Measurements from ENCODE around the gene CAPN15.

The CAPN15 gene

DNA sequence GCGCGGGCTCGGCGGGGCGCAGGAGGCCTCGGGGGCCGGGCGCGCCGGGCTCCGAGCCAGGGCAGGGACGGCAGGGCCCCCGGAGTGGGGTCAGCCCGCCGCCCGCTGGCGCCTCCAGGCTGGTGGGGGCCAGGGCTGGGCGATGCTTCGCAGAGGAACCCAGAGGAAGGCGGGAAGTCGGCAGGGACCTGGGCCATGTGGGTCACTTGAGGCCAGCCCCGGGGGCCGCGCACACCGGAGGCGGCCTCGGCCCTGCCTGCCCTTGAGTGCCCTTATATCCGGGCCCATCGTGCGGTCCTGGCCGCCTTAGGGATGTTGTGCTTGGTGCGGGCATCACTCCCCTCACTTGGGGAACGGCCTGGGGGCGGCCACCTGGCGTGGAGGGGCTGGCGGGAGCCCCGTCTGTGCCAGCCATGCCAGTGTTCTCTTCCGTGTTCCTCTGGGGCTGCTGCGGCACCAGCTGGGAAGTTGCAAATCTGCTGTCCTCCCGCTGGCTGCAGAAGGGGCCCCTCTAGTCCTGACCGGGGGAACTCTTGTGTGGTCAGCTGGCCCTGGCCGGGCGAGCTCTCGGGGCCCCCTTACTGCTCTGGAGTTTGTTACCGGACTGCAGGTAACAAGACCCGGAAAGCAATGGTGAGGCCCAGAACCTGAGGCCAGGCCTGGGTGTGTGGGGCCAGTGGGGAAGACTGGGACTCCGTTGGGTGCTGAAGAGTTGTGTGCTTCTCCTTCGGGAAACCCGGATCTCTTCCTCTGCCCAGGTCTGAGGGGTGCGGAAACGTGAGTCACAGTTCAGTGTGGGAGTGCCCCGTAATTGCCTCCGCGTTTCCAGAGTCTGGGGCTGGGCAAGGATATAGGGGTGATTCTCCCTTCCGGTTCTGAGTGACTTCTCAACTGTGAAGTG lies 849 bp downstream of the CAPN15 start:
- Mint-ChIP-seq H3K27me3 (ENCODE audit: low read depth) (no peaks in the 10 kb centered on the region), H3K36me3 (ENCODE audit: low read depth) (peaks cover 4% of the 10 kb centered on the region), H3K4me3 (peak overlapping the region; percentile 92), H3K4me1 (ENCODE audit: low read depth) (peaks cover 26% of the 10 kb centered on the region), H3K27ac (peak overlapping the region; percentile 90), H3K9me3 (no peaks in the 10 kb centered on the region)

DNA sequence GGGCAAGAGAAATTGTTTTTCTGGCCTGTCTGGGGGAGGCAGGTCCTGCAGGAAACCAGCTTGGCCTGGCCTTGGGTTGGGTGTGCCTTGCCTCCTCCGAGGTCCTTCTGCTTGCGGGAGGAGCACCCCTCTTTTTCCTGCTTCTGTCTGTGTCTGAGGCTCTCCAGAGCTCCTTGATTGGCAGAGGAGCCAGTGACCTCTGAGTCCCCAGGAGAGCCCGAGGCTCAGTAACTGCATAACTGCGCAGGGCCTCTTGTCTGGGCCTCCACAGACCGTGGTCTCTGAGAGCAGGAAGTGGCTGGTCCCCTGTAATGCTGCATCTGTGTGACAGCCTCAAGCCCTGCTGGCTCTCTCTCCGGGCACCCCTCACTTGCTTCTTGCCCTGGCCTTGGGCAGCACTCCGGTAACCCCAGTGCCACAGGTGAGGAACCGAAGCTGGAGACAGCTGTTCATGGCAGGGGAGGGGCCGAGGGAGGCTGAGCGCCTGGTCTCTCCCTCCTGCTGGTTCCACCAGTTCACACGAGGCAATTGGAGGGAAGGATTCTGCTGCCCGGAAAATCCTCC lies 1.6 kb downstream of the CAPN15 start:
- Mint-ChIP-seq H3K27me3 (ENCODE audit: low read depth) (no peaks in the 10 kb centered on the region), H3K9me3 (no peaks in the 10 kb centered on the region), H3K36me3 (ENCODE audit: low read depth) (peaks cover 4% of the 10 kb centered on the region), H3K4me3 (peak overlapping the region; percentile 92), H3K4me1 (ENCODE audit: low read depth) (peaks cover 26% of the 10 kb centered on the region), H3K27ac (peak overlapping the region; percentile 90)

DNA sequence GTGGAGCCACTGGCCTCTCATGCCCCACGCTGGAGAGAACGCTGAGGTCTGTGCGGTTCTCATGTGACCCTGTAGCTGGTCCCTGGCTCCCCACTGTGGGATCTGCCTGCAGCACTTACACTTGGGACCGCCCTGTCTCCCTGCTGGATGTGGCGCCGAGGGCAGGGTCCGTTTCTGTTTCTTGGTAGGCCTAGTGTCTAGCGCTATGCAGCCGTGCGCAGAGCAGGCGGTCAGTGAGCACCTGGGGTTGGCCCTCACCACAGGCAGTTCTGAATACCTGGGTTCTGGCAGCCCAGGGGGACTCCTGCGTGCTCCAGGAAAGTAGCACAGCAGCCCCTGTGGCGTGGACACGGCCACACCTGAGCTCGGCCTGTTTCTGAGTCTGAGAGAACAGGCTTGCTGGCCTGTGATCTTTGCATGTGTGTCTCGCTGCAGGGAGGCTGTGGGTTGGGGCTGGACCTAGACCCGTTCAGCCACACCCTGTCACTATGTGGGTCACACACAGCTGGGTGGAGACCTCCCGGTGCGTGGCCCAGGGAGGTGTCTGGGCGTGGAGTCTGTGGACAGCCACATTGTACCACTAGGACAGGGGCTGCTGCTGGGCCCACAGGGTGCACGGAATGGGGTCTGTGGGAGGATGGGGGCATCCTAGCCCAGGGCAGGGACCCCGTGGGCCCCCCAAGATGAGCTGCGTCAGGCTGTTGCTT lies 2.8 kb downstream of the CAPN15 start:
- Mint-ChIP-seq H3K9me3 (no peaks in the 10 kb centered on the region), H3K27ac (no peak overlapping the region), H3K27me3 (ENCODE audit: low read depth) (no peaks in the 10 kb centered on the region), H3K36me3 (ENCODE audit: low read depth) (peaks cover 3% of the 10 kb centered on the region), H3K4me1 (ENCODE audit: low read depth) (peaks cover 25% of the 10 kb centered on the region), H3K4me3 (peak overlapping the region; percentile 64)

DNA sequence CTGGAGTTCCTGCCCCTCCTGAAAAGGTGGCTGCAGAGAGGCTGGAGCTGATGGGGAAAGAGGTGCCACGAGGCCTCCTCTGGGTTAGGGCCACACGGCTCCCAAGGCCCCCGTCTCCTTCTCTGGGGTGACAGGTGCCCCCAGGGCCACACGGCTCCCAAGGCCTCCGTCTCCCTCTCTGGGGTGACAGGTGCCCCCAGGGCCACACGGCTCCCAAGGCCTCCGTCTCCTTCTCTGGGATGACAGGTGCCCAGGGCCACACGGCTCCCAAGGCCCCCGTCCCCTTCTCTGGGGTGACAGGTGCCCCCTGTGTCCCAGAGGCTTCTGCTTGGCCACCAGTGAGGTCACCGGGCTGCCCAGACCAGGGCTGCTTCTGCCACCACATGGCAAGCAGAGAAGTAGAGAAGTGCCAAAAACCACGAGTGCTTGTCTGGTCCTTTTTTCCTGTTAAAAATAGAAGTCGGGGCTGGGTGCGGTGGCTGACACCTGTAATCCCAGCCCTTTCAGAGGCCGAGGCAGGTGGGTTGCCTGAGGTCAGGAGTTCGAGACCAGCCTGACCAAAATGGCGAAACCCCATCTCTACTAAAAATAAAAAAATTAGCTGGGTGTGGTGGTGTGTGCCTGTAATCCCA lies 4.1 kb downstream of the CAPN15 start:
- Mint-ChIP-seq H3K4me1 (ENCODE audit: low read depth) (peaks cover 17% of the 10 kb centered on the region), H3K4me3 (no peak overlapping the region), H3K9me3 (no peaks in the 10 kb centered on the region), H3K27me3 (ENCODE audit: low read depth) (no peaks in the 10 kb centered on the region), H3K27ac (no peak overlapping the region), H3K36me3 (ENCODE audit: low read depth) (no peaks in the 10 kb centered on the region)

DNA sequence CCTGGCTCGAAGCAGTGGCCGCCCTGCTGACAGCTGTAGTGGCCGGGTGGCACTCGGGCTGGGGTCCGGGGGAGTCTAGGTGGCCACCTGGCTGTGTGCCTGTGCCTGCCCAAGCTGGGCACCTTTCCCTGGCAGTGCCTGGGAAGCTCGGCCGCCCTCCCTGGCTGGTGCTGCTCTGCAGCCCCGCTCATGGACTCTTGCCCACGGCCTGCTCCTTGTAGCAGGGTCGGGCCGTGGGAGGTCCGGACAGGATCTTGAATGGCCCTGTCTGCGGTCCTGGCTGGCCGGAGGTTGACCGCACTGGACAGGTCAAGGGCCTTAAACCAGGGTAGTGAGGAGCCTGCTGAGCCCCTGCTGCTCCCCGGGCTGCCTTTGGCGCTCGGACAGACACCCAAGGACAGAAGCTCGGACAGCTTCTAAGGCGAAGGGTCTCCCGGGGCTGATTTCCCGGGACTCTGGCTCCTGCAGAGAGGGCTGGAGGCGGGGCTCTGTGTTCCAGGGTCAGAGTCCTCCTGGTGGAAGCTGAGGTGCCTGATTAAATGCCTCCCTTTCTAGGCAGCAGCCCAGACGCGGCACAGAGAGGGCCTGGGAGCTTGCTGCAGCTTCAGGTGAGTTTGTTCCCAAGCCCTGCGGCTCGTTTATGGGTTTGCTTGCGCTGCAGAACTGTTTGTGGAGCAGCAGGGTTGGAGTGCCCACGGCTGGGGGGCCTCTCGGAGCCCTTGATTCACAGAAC lies 6.0 kb downstream of the CAPN15 start:
- peaks cover 13% of the 10 kb centered on the region for H3K4me1 Mint-ChIP-seq (ENCODE audit: low read depth)
- no peaks in the 10 kb centered on the region for H3K27me3 Mint-ChIP-seq (ENCODE audit: low read depth)
- no peak overlapping the region for H3K4me3 Mint-ChIP-seq

DNA sequence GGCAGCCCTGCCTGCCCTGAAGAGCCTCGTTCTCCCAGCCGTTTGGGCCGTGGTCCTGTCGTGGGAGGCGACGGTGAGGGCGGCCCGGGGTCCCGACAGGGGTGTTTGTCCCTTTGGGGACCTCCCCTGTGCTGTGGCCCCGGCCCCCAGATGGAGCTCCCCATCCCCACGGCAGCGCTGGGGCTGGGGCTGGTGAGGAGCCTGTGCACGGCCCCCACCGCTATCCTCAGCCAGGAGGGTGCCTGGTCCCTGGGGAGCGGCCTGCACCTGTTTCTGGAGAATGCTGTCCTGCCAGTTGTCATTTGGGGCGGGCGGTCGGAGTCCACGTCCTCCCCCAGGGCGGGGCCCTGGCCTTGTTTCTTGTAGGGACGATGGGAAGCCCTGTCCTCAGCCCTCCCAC lies 6.6 kb downstream of the CAPN15 start:
- Mint-ChIP-seq H3K4me1 (ENCODE audit: low read depth) (peaks cover 7% of the 10 kb centered on the region), H3K4me3 (no peak overlapping the region), H3K27me3 (ENCODE audit: low read depth) (no peaks in the 10 kb centered on the region), H3K9me3 (no peaks in the 10 kb centered on the region), H3K36me3 (ENCODE audit: low read depth) (no peaks in the 10 kb centered on the region), H3K27ac (no peak overlapping the region)

More for the DNA sequence above, 6.0 kb downstream of the CAPN15 start:
- Mint-ChIP-seq H3K9me3 (no peaks in the 10 kb centered on the region), H3K36me3 (ENCODE audit: low read depth) (no peaks in the 10 kb centered on the region), H3K27ac (no peak overlapping the region)

DNA sequence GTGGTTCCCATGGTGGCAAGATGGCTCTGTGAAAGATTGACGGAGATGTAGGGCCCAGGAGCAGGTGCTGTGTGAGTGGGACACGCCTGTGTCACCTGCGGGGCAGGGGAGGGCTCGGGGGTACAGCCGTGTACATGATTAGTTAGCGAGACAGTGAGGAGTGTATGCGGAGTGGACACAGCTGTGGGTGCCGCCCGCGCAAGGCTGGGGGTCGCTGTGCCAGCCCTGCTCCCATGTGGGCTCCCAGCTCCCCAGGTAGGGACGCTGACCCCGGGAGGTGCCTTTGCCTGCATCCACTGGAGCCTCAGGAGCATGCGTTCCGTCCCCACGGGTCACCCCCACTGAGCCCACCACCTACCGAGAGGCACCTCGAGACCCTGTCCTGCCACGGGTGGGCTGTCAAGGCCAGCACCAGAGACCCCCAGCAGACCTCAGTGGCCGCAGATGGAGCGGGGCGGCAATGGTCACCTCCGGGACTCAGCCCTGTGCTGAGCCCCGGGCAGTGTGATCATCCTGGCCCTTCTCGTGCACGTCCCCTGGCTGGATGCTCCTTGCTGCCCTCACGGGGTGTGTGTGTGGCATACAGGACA lies 7.4 kb downstream of the CAPN15 start:
- Mint-ChIP-seq H3K9me3 (no peaks in the 10 kb centered on the region), H3K36me3 (ENCODE audit: low read depth) (no peaks in the 10 kb centered on the region), H3K27me3 (ENCODE audit: low read depth) (no peaks in the 10 kb centered on the region), H3K4me3 (no peak overlapping the region), H3K27ac (no peak overlapping the region), H3K4me1 (ENCODE audit: low read depth) (peaks cover 4% of the 10 kb centered on the region)

DNA sequence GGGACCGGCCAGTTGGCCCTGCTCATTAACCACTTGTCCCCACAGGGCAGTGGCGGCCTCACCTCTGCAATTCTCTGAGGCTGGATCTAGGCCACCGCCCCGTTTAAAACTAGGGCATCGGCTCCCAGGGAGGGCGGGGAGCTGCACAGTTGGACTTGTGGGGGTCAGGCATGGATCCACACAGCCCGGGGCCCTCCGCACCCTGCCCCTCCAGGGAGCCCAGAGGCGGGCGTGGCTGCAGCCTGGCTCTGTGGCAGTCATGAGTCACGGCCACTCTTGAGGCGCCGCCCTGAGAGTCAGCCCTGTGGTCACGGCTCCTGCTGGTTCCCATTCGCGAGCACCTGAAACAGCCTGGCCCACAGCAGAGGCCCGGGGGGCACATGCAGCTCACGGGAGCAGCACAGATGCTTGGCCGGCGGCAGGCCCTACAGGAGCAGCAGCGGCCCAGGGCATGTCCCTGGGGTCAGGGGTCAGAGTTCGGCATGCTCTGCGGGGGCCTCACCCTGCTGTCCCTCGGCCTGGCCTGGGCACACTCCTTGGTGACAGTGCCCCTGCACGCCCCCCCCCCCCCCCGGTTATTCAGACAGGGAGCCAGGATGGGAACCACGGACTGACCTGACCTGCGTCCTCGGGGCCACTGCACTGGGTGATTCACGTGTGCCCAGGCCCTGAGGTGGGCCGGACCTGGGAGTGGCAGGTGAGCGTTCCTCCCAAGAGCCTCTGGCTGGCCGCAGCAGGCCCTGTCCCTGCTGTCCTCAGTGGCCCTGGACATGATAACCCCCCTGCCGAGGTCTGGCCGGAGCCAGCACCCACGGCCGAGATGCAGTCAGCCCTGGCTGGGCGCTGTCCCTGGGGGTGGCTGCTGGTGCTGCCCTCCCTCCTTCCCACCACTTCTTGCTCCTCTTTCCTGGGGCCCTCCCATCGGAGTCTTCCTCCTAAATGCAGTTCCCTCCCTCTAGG lies 8.2 kb downstream of the CAPN15 start:
- no peaks in the 10 kb centered on the region for H3K27me3 Mint-ChIP-seq (ENCODE audit: low read depth)
- H3K9me3 Mint-ChIP-seq = no peaks in the 10 kb centered on the region
- no peaks in the 10 kb centered on the region for H3K36me3 Mint-ChIP-seq (ENCODE audit: low read depth)
- no peaks in the 10 kb centered on the region for H3K4me1 Mint-ChIP-seq (ENCODE audit: low read depth)
- H3K27ac Mint-ChIP-seq = no peak overlapping the region
- no peak overlapping the region for H3K4me3 Mint-ChIP-seq

DNA sequence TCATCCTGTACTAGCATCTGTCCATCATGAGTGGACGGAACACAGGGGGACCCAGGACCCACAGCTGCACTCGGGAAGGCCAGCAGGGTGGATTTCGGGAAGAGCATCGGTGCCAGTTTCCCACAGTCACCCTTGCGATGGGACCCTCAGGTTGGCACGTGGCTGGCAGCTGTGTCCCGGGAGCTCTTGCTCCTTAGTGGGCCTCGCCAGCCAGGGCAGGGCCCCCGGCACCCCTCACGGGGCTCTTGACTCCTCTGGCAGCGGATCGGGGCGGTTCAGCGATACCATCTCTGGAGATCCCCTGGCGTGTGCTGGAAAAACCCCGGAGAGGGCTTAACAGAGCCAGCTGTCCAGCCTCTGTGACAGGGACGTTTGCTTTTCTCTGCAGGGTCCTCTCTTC lies 9.2 kb downstream of the CAPN15 start:
- no peaks in the 10 kb centered on the region for H3K27me3 Mint-ChIP-seq (ENCODE audit: low read depth)
- H3K4me1 Mint-ChIP-seq (ENCODE audit: low read depth) = no peaks in the 10 kb centered on the region
- no peak overlapping the region for H3K4me3 Mint-ChIP-seq
- no peak overlapping the region for H3K27ac Mint-ChIP-seq
- H3K36me3 Mint-ChIP-seq (ENCODE audit: low read depth) = no peaks in the 10 kb centered on the region
- no peaks in the 10 kb centered on the region for H3K9me3 Mint-ChIP-seq

DNA sequence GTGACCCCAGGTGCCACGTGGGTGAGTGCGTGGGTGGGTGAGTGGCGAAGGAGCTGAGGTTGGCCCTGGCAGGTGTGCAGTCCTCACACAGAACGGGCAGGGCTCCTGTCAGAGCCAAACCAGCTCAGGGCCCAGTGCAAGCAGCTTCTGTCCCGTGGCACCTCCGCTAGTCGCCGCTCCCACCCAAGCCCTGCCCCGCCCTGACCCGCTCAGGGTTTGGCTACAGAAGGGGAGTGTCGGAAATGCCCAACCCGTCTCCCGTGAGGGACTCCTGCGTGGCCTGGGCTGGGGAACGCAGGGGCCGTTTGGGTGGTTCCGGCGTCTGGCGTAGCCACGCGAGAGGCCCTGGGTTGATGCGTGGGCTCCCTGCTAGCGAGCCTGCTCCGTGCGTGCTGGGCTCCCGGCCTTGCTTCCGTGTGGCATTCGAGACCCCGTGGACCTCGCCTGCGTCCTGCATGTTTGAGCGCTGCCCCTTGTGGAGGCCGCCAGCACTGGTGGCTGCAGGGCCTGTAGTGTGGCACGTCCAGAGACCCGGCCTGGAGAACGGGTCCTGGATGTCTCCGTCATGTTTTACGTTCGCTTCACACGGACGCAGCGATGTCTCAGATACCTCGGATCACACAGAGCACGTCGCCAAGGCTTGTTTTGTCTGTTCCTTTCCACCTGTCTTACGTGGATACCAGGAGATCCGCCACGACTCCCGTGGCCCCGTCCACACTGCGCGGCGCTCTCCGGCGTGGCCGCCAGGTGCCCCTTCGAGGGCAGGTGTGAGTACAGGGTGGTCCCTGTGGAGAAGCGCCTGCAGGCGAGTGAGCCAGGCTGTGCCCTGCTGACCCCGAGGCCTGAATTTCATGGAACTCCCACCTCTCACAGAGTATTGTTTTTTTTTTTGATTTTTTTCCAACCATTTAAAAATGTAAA lies 10.2 kb downstream of the CAPN15 start:
- Mint-ChIP-seq H3K27ac (no peak overlapping the region), H3K4me1 (ENCODE audit: low read depth) (no peaks in the 10 kb centered on the region), H3K36me3 (ENCODE audit: low read depth) (peaks cover 3% of the 10 kb centered on the region), H3K9me3 (no peaks in the 10 kb centered on the region), H3K27me3 (ENCODE audit: low read depth) (no peaks in the 10 kb centered on the region), H3K4me3 (no peak overlapping the region)

DNA sequence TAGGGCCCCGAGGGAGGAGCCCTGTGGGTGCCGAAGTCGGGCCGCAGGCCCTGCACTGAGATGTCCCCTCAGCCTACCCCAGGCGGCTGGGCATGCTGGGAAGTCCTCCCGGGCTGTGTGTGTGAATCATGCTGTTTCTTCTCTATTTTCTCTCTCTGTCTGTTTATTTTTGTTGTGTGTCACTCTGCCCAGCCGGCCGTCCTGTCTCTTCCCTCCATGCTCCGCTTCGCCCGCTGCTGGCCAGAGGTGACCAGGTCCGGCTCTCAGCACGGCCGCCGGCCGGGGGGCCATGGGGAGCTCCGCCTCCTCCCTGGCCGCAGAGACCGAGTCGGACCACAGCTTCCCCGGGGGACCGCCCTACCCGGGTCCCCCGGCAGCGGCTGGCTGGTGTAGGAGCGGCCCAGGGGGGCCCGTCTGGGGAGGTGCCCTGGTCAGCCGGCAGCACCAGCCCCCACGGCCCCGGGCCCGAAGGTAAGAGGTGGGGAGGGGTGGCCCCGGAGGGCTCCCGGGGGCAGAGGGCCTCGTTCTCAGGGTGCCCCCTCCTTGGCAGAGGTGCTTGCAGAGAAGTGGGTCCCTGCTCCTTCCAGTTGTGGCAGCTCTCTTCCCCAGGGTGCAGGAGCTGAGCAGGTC lies 12.5 kb downstream of the CAPN15 start:
- no peak overlapping the region for H3K4me3 Mint-ChIP-seq
- H3K27ac Mint-ChIP-seq = no peak overlapping the region
- no peaks in the 10 kb centered on the region for H3K9me3 Mint-ChIP-seq
- no peaks in the 10 kb centered on the region for H3K27me3 Mint-ChIP-seq (ENCODE audit: low read depth)
- H3K4me1 Mint-ChIP-seq (ENCODE audit: low read depth) = no peaks in the 10 kb centered on the region
- peaks cover 3% of the 10 kb centered on the region for H3K36me3 Mint-ChIP-seq (ENCODE audit: low read depth)

Measured in T-helper 1 cell treated with Interleukin-12 subunit alpha and Interleukin-12 subunit beta and Interleukin-4 antibody, amounts not matched to agents 30 μg/mL and 1 μg/mL, for 36 hours (primary cell).